PC-3 (cell line): Measurements from ENCODE around the gene AMH. TPM values are rescaled to one million over a fixed set of nuclear protein-coding genes. Genes with fewer than 3 reads are reported as not detected.

Experiments
- ATAC-seq: fragments of 200-7000 bp; cut with Tn5 transposase; 2 replicates; pipeline ENCODE4 v1.9.1; 2020; ENCODE audit warnings: mild to moderate bottlenecking, moderate library complexity
- BruUV-seq: library from RNA; stranded (reverse); fragments of 400-500 nt; replicated peaks from 2 replicates; lab custom pipeline; 2021; lab: Mats Ljungman, UMichigan
- CTCF ChIA-PET: fragments of 300-600 bp; sonication (Branson Sonifier 250); formaldehyde crosslinking; loops from one replicate; lab custom pipeline; 2022; ENCODE audit warnings: antibody characterized with exemption; lab: Charles Lee
- POLR2A ChIA-PET: fragments of 300-600 bp; sonication (Branson Sonifier 250); formaldehyde crosslinking; loops from one replicate; lab custom pipeline; 2022; ENCODE audit warnings: antibody characterized with exemption; ENCODE audit not compliant: unreplicated experiment; lab: Charles Lee
- DNase-seq: peaks from one replicate; pipeline ENCODE4 v3.0.0-alpha.2; 2015
- H2AFZ ChIP-seq: fragments of 300-600 bp; sonication (generic); 2 replicates; pipeline ENCODE4 v1.6.0; 2016; ENCODE audit warnings: antibody characterized with exemption, low read length
- H3F3A ChIP-seq: fragments of 300-600 bp; sonication (generic); one replicate; pipeline ENCODE4 v1.6.0; 2017; ENCODE audit warnings: antibody characterized with exemption, low read length, control low read depth, mild to moderate bottlenecking; ENCODE audit not compliant: unreplicated experiment
- H3K27ac ChIP-seq: fragments of 300-600 bp; sonication (generic); 2 replicates; pipeline ENCODE4 v1.5.1; 2016; ENCODE audit warnings: mild to moderate bottlenecking, low read length
- H3K27me3 ChIP-seq: fragments of 300-600 bp; sonication (generic); 2 replicates; pipeline ENCODE4 v1.6.1; 2016; ENCODE audit warnings: low read length, mixed read lengths
- H3K36me3 ChIP-seq: fragments of 300-600 bp; sonication (generic); 2 replicates; pipeline ENCODE4 v1.6.1; 2016; ENCODE audit warnings: low read depth, mixed run types, low read length, mixed read lengths
- H3K4me1 ChIP-seq: fragments of 300-600 bp; sonication (generic); 2 replicates; pipeline ENCODE4 v1.5.1; 2016; ENCODE audit warnings: low read length; ENCODE audit not compliant: insufficient read depth
- H3K4me2 ChIP-seq: fragments of 300-600 bp; sonication (generic); 2 replicates; pipeline ENCODE4 v1.6.0; 2016; ENCODE audit warnings: low read length
- H3K4me3 ChIP-seq: fragments of 300-600 bp; sonication (generic); 2 replicates; pipeline ENCODE4 v1.5.1; 2016; ENCODE audit warnings: mild to moderate bottlenecking, low read length, mixed read lengths
- H3K79me2 ChIP-seq: fragments of 300-600 bp; sonication (generic); 2 replicates; pipeline ENCODE4 v1.6.1; 2017; ENCODE audit warnings: low read length, mixed read lengths
- H3K9ac ChIP-seq: fragments of 300-600 bp; sonication (generic); 2 replicates; pipeline ENCODE4 v1.6.0; 2016; ENCODE audit warnings: mild to moderate bottlenecking, low read length
- H3K9me2 ChIP-seq: fragments of 300-600 bp; sonication (generic); replicated peaks from 2 replicates; pipeline ENCODE4 v1.6.1; 2016; ENCODE audit warnings: mixed run types, low read length, mixed read lengths
- H3K9me3 ChIP-seq: fragments of 300-600 bp; sonication (generic); 2 replicates; pipeline ENCODE4 v1.6.1; 2016; ENCODE audit warnings: low read length, mixed read lengths
- H4K20me1 ChIP-seq: fragments of 300-600 bp; sonication (generic); 2 replicates; pipeline ENCODE4 v1.6.1; 2016; ENCODE audit warnings: low read length, mixed read lengths
- EZH2 ChIP-seq: fragments of 300-600 bp; sonication (generic); IDR thresholded peaks from one replicate; pipeline ENCODE4 v1.6.1; 2017; ENCODE audit warnings: antibody characterized with exemption, mild to moderate bottlenecking, low read length; ENCODE audit not compliant: unreplicated experiment
- EZH2phosphoT487 ChIP-seq: fragments of 300-600 bp; sonication (generic); IDR thresholded peaks from 2 replicates; pipeline ENCODE4 v1.6.1; 2018; ENCODE audit warnings: mild to moderate bottlenecking, antibody characterized with exemption, low read length, borderline replicate concordance
- intact Hi-C: fragments of 100-400 bp; cut with micrococcal nuclease; formaldehyde crosslinking; loops from 2 replicates; pipeline ENCODE4 v1.9.0; 2023
- total RNA-seq: library from RNA; depleted of rRNA; stranded (reverse); fragments of >200 nt; gene quantifications from 2 replicates; pipeline ENCODE4 v1.2.3, GENCODE V29; 2014
- TF ChIP-seq, protein P1 (sequence below): fragments of 300-600 bp; sonication (generic); conservative IDR thresholded peaks from 2 replicates; pipeline ENCODE4 v1.5.1; 2017; ENCODE audit warnings: antibody characterized with exemption, low read depth, mild to moderate bottlenecking, low read length

The AMH gene
- total RNA-seq, 1 experiment from 2014 or later: 6.0 TPM

DNA sequence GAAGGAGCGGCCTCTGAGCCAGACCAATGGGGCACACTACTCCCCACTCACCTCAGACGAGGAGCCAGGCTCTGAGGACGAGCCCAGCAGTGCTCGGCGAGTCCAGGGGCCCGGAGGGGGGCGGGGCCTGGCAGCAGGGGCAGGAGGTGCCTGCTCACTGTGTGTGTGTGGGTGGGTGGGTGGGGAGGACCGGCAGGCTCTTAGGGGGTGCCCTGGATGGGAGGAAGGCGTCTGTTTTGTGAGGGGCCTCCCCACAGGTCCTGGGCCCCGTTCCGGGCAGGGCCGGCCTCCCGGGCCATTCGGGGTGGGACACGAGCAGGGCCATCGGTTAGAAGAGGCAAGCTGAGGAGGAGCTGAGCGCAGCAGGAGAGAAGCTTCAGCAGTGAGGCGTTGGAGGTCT is 25.7 kb upstream of the AMH start:
- Histone ChIP-seq H3K27me3 (no peaks in the 10 kb centered on the region), H3K79me2 (no peaks in the 10 kb centered on the region), H3K9me3 (no peaks in the 10 kb centered on the region), H3K9me2 (no peaks in the 10 kb centered on the region), H3K9ac (no peak overlapping the region), H3K4me2 (no peak overlapping the region), H3K4me1 (no peaks in the 10 kb centered on the region), H4K20me1 (no peaks in the 10 kb centered on the region), H3K27ac (no peak overlapping the region), H3F3A (no peaks in the 10 kb centered on the region), H3K4me3 (no peak overlapping the region), H3K36me3 (peaks cover 2% of the 10 kb centered on the region; the same call in 1 of the 2 replicates), H2AFZ (no peak overlapping the region)
- ChIA-PET POLR2A (no interaction called here), CTCF (no interaction called here)
- intact Hi-C loops: no loop called here
- ATAC-seq (no peak), DNase-seq (no peak)
- TF ChIP-seq EZH2phosphoT487 (no peak), EZH2 (no peak)
- TF ChIP-seq, protein P1, sequence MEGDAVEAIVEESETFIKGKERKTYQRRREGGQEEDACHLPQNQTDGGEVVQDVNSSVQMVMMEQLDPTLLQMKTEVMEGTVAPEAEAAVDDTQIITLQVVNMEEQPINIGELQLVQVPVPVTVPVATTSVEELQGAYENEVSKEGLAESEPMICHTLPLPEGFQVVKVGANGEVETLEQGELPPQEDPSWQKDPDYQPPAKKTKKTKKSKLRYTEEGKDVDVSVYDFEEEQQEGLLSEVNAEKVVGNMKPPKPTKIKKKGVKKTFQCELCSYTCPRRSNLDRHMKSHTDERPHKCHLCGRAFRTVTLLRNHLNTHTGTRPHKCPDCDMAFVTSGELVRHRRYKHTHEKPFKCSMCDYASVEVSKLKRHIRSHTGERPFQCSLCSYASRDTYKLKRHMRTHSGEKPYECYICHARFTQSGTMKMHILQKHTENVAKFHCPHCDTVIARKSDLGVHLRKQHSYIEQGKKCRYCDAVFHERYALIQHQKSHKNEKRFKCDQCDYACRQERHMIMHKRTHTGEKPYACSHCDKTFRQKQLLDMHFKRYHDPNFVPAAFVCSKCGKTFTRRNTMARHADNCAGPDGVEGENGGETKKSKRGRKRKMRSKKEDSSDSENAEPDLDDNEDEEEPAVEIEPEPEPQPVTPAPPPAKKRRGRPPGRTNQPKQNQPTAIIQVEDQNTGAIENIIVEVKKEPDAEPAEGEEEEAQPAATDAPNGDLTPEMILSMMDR: no peak
- no TSS peak for BruUV-seq

DNA sequence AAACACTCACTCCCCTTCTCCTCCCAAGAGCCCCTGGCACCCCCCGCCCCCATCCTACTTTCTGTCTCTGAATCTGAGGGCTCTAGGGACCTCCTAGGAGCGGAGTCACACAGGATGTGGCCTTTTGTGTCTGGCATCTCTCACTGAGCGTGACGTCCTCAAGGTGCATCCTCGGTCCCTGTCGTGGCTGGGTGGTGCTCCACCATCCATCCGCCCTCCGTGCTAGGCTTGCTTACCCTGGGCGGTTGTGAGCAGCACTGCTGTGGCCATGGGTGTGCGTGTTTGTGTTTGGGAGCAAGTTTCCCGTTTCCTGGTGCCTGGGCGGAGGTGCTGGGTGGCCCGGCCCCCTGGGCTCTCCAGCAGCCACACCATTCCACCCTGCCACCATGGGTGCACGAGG is 25.2 kb upstream of the AMH start:
- H4K20me1 ChIP-seq: no peaks in the 10 kb centered on the region
- BruUV-seq: no TSS peak
- no peak for ATAC-seq
- no peak for DNase-seq
- no peak overlapping the region for H3K27ac ChIP-seq
- no peaks in the 10 kb centered on the region for H3F3A ChIP-seq
- ChIA-PET POLR2A (no interaction called here), CTCF (no interaction called here)
- no peaks in the 10 kb centered on the region for H3K79me2 ChIP-seq
- no peak overlapping the region for H3K4me2 ChIP-seq
- intact Hi-C loops: no loop called here
- no peak overlapping the region for H2AFZ ChIP-seq
- H3K27me3 ChIP-seq: no peaks in the 10 kb centered on the region
- TF ChIP-seq EZH2phosphoT487 (no peak), EZH2 (no peak)
- TF ChIP-seq, protein P1: no peak
- H3K9me2 ChIP-seq: no peaks in the 10 kb centered on the region
- peaks cover 2% of the 10 kb centered on the region; the same call in 1 of the 2 replicates for H3K36me3 ChIP-seq
- no peaks in the 10 kb centered on the region for H3K4me1 ChIP-seq
- no peak overlapping the region for H3K4me3 ChIP-seq
- H3K9ac ChIP-seq: no peak overlapping the region
- H3K9me3 ChIP-seq: no peaks in the 10 kb centered on the region

DNA sequence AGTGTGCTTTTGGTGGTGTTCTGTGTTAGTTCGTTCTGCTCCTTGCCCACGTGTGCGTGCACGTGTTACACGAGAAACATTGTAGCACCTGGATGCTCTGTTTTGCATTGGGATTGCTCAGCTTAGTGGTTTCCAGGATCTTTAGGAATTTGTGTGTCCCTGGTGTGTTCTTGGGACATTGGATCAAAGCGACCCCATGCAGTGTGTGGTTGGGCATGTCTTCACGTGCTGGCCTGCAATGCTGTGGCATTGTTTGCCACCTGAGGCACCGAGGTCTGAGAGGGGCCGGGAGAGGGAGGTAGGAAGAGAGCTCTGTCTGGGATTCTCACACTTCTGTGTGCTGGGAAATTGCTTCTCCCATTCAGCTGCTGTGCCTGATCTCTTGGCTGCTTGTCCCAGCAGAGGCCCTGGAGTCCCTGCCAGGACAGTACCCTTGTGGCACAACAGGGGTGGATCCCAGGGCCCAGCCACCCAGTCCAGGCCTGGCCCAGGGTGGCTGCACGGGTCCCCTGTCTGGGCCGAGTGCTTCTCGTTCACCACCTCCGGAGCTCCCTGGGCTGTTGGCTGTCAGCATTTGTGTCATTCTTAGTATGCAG is 24.3 kb upstream of the AMH start:
- Histone ChIP-seq H3F3A (no peaks in the 10 kb centered on the region), H2AFZ (no peak overlapping the region), H3K79me2 (no peaks in the 10 kb centered on the region), H3K36me3 (peaks cover 2% of the 10 kb centered on the region; the same call in 1 of the 2 replicates), H3K27me3 (no peaks in the 10 kb centered on the region), H3K9ac (no peak overlapping the region), H3K4me3 (no peak overlapping the region), H3K4me2 (no peak overlapping the region), H3K4me1 (no peaks in the 10 kb centered on the region), H3K9me2 (no peaks in the 10 kb centered on the region), H3K9me3 (no peaks in the 10 kb centered on the region), H3K27ac (no peak overlapping the region), H4K20me1 (no peaks in the 10 kb centered on the region)
- ChIA-PET CTCF (no interaction called here), POLR2A (no interaction called here)
- intact Hi-C loops: no loop called here
- BruUV-seq: no TSS peak
- TF ChIP-seq, protein P1: no peak
- no peak for DNase-seq
- ATAC-seq: no peak
